Testis (tissue), 3 donors: ENCODE measurements around the gene NPAS3. TPM values are rescaled to one million over a fixed set of nuclear protein-coding genes. Genes with fewer than 3 reads are reported as not detected.

Experiments
- DNase-seq: peaks from one replicate; pipeline ENCODE4 v3.0.0-alpha.2; 2019
- H3K27ac ChIP-seq, 2 donors: fragments of 200-600 bp; sonication (generic); one replicate each; pipeline ENCODE4 v1.5.1; 2019
- H3K27me3 ChIP-seq: fragments of 200-600 bp; sonication (generic); one replicate; pipeline ENCODE4 v1.5.1; 2019
- H3K36me3 ChIP-seq: fragments of 200-600 bp; sonication (generic); one replicate; pipeline ENCODE4 v1.5.1; 2017; ENCODE audit warnings: low read depth; ENCODE audit errors: missing control alignments
- H3K4me1 ChIP-seq: fragments of 200-600 bp; sonication (generic); one replicate; pipeline ENCODE4 v1.5.1; 2019
- H3K4me3 ChIP-seq, 2 donors: fragments of 200-600 bp; sonication (generic); one replicate each; pipeline ENCODE4 v1.5.1; 2017 to 2019
- H3K9me3 ChIP-seq: fragments of 200-600 bp; sonication (generic); one replicate; pipeline ENCODE4 v1.5.1; 2017
- CTCF ChIP-seq, 3 experiments: fragments of 450-650 bp in 2 of 3; fragments of 200-600 bp in 1 of 3; sonication (generic) in 1 of 3; IDR thresholded peaks; one replicate each; pipeline ENCODE4 v1.5.1; 2016 to 2019; ENCODE audit warnings: antibody characterized with exemption in 3 of 3, mild to moderate bottlenecking in 2 of 3, moderate library complexity in 1 of 3
- POLR2A ChIP-seq: fragments of 450-650 bp; IDR thresholded peaks from one replicate; pipeline ENCODE4 v1.6.1; 2017; ENCODE audit warnings: antibody characterized with exemption, mild to moderate bottlenecking, moderate library complexity
- WGBS, 2 donors: methylation state at CpG; one replicate each; pipeline ENCODE4 v1.1.5; 2018; 5-methylcytosine and 5-hydroxymethylcytosine counted together
- intact Hi-C: fragments of 100-400 bp; cut with DNase I; formaldehyde crosslinking; loops from one replicate; pipeline ENCODE4 v1.15.1; 2023; ENCODE audit warnings: low total_unique reads
- polyA plus RNA-seq: library from polyadenylated mRNA; stranded (reverse); fragments of 350-450 nt; fragmentation: Illumina TruSeq; extraction: RNeasy Lipid Tissue Mini Kit (QIAGEN cat#74804); gene quantifications from one replicate; pipeline ENCODE4 v1.2.3, GENCODE V29; 2014; ENCODE audit warnings: low read depth, low replicate concordance; ENCODE audit not compliant: insufficient read depth
- total RNA-seq, 2 donors: library from RNA; depleted of rRNA; stranded (reverse); fragments of >200 nt; gene quantifications; one replicate each; pipeline ENCODE4 v1.2.3, GENCODE V29; 2016

NPAS3 gene
- total and polyA plus RNA-seq, 3 donors from 2014 or later: 1.1 to 3.7 (median 1.8) TPM

- Histone ChIP-seq H3K4me1 (no peaks in the 10 kb centered on the region), H3K27ac (no peak overlapping the region), H3K9me3 (no peaks in the 10 kb centered on the region), H3K36me3 (no peaks in the 10 kb centered on the region), H3K27me3 (no peaks in the 10 kb centered on the region), H3K4me3 (no peak overlapping the region)
- TF ChIP-seq CTCF (IDR thresholded peaks at IDR 0.05) (no peak), POLR2A (no peak)
- WGBS, 2 donors: 55 to 61% methylated on average over 2 of the region's 2 CpGs
- no peak for DNase-seq
- intact Hi-C loops: no loop called here
Measured at GRCh38 chr14:33240466-33240865, 301.8 kb downstream of the NPAS3 start.

DNA sequence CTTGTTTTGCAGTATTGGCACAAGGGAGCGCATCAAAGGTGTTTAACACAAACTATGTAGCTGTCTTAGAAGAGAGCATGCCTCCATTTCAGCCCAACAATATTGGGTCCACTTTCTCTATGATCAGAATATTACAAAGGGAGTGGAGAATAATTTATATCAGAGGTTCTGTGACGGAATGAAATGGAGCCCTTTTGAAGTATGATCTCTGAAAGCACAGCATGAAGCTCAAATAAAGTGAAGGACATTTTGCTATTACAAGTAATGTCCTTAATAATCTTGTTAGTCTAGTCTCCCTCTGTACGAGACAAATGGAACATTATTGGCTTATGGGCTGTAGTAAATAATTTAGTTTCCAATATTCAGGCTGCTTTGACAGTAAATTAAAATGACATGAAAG is 302.7 kb downstream of the NPAS3 start:
- H3K36me3 ChIP-seq: no peaks in the 10 kb centered on the region
- intact Hi-C loops: no loop called here
- H3K27me3 ChIP-seq: no peaks in the 10 kb centered on the region
- 91 to 93% methylated on average over 3 of the region's 3 CpGs for WGBS, 2 donors
- no peaks in the 10 kb centered on the region for H3K9me3 ChIP-seq
- no peak overlapping the region for H3K4me3 ChIP-seq
- no peak overlapping the region for H3K27ac ChIP-seq
- no peaks in the 10 kb centered on the region for H3K4me1 ChIP-seq
- DNase-seq: no peak
- TF ChIP-seq POLR2A (no peak), CTCF (IDR thresholded peaks at IDR 0.05) (no peak)

DNA sequence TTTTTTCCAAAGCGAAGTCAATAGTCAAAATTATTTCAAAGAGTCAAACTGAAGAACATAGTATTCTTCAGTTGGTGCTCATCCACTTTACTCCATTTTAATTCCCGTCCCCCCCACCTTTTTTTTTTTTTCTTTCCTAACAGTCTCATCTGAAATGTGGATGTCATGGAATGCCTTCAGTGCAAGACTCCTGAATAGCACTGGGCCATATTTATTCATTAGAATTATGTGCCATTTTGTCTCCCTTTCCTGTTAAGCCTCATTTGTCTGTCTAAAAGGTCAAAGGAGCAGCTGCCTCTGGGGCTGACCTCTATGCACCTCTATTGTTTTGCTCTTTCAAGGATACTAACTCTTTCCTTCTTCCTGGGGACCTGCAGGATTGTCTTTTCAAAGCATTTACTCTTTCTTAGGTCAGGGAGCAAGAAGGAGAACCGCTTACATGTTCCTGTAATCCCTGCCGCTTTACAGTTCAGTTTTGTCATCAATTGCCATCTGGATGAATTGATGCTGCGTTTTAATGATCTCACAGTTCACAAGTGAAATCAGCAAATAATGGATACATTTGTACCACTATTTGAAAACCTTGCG is 310.6 kb downstream of the NPAS3 start:
- H3K4me1 ChIP-seq: no peaks in the 10 kb centered on the region
- DNase-seq: no peak
- no peaks in the 10 kb centered on the region for H3K36me3 ChIP-seq
- H3K27ac ChIP-seq: no peak overlapping the region
- H3K9me3 ChIP-seq: no peaks in the 10 kb centered on the region
- intact Hi-C loops: no loop called here
- H3K4me3 ChIP-seq: no peak overlapping the region
- 86 to 89% methylated on average over 6 of the region's 6 CpGs for WGBS, 2 donors
- H3K27me3 ChIP-seq: no peaks in the 10 kb centered on the region
- TF ChIP-seq CTCF (IDR thresholded peaks at IDR 0.05) (no peak), POLR2A (no peak)

GRCh38 chr14:33250963-33251362 is 312.3 kb downstream of the NPAS3 start:
- Histone ChIP-seq H3K27ac (no peak overlapping the region), H3K9me3 (no peaks in the 10 kb centered on the region), H3K27me3 (no peaks in the 10 kb centered on the region), H3K36me3 (no peaks in the 10 kb centered on the region), H3K4me3 (no peak overlapping the region), H3K4me1 (no peaks in the 10 kb centered on the region)
- DNase-seq: no peak
- WGBS, 2 donors: 79 to 89% methylated on average over 2 of the region's 2 CpGs
- intact Hi-C loops: no loop called here
- TF ChIP-seq POLR2A (no peak), CTCF (IDR thresholded peaks at IDR 0.05) (no peak)

DNA sequence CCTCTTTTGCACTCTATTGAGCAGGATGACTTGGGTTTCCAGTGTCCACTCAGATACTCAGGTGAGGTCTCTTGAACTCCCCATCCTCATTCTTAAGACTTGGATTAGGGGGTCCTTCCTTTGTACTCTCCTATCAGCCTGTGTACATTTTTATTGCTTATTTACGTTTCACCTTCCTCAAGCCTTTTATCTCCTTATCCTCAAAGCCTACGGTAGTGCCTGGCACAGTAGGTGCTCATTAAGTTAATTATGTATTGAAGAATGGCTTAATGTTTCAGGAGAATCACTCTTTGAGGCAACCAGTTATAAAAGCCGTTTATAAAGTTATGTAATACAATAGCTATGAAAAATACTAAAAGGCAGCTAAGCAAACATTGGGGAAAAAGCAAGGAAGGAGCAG is 315.7 kb downstream of the NPAS3 start:
- Histone ChIP-seq H3K27ac (no peak overlapping the region), H3K4me1 (no peaks in the 10 kb centered on the region), H3K9me3 (no peaks in the 10 kb centered on the region), H3K4me3 (no peak overlapping the region), H3K27me3 (no peaks in the 10 kb centered on the region), H3K36me3 (no peaks in the 10 kb centered on the region)
- WGBS, 2 donors: 58 to 67% methylated on average over 3 of the region's 3 CpGs
- DNase-seq: no peak
- no peak for TF ChIP-seq CTCF (IDR thresholded peaks at IDR 0.05)
- no peak for TF ChIP-seq POLR2A
- intact Hi-C loops: no loop called here
